Activated naive CD8-positive, alpha-beta T cell treated with anti-CD3 and anti-CD28 coated beads, Interleukin-2, amount 50 U/mL, for 24 hours (primary cell): ENCODE results near the gene EPG5.

Source experiments
- ATAC-seq: fragments of 150-1000 bp; cut with Tn5 transposase; one replicate; pipeline ENCODE4 v1.10.0; 2021
- DNase-seq: peaks from one replicate; pipeline ENCODE4 v3.0.0; 2021
- H3K27ac Mint-ChIP-seq: one replicate; pipeline ENCODE4 v1.8.0; 2021; ENCODE audit warnings: mild to moderate bottlenecking, mixed read lengths
- H3K27me3 Mint-ChIP-seq: one replicate; pipeline ENCODE4 v1.8.0; 2021; ENCODE audit warnings: mixed read lengths
- H3K36me3 Mint-ChIP-seq: one replicate; pipeline ENCODE4 v1.8.0; 2021; ENCODE audit warnings: low read depth, mixed read lengths
- H3K4me1 Mint-ChIP-seq: one replicate; pipeline ENCODE4 v1.8.0; 2021; ENCODE audit warnings: mixed read lengths
- H3K4me3 Mint-ChIP-seq: one replicate; pipeline ENCODE4 v1.8.0; 2021; ENCODE audit warnings: mild to moderate bottlenecking, moderate library complexity, mixed read lengths
- H3K9me3 Mint-ChIP-seq: one replicate; pipeline ENCODE4 v1.8.0; 2021; ENCODE audit warnings: mixed read lengths

EPG5 gene

GRCh38 chr18:45913276-45913675, 53.9 kb downstream of the EPG5 start:
- Mint-ChIP-seq H3K4me1 (no peaks in the 10 kb centered on the region), H3K36me3 (peaks cover 40% of the 10 kb centered on the region), H3K27me3 (no peaks in the 10 kb centered on the region), H3K4me3 (no peak overlapping the region), H3K27ac (no peak overlapping the region), H3K9me3 (no peaks in the 10 kb centered on the region)
- DNase-seq (no peak), ATAC-seq (no peak)

GRCh38 chr18:45910405-45911023, 56.6 kb downstream of the EPG5 start:
- ATAC-seq, result peak; percentile 80
- H3K4me1 Mint-ChIP-seq, result no peaks in the 10 kb centered on the region
- peak; percentile 64 for DNase-seq
- peaks cover 35% of the 10 kb centered on the region for H3K36me3 Mint-ChIP-seq
- H3K9me3 Mint-ChIP-seq, result no peaks in the 10 kb centered on the region
- no peak overlapping the region for H3K27ac Mint-ChIP-seq
- H3K27me3 Mint-ChIP-seq, result no peaks in the 10 kb centered on the region
- no peak overlapping the region for H3K4me3 Mint-ChIP-seq

- Mint-ChIP-seq H3K27ac (no peak overlapping the region), H3K27me3 (no peaks in the 10 kb centered on the region), H3K9me3 (no peaks in the 10 kb centered on the region), H3K36me3 (peaks cover 29% of the 10 kb centered on the region), H3K4me1 (no peaks in the 10 kb centered on the region), H3K4me3 (no peak overlapping the region)
- DNase-seq (no peak), ATAC-seq (no peak)
Observed at GRCh38 chr18:45901654-45902210, 65.4 kb downstream of the EPG5 start.

- DNase-seq (no peak), ATAC-seq (no peak)
- Mint-ChIP-seq H3K36me3 (peaks cover 25% of the 10 kb centered on the region), H3K27me3 (no peaks in the 10 kb centered on the region), H3K4me1 (no peaks in the 10 kb centered on the region), H3K9me3 (no peaks in the 10 kb centered on the region), H3K27ac (no peak overlapping the region), H3K4me3 (no peak overlapping the region)
Observed at GRCh38 chr18:45900623-45901022, 66.5 kb downstream of the EPG5 start.

- Mint-ChIP-seq H3K9me3 (no peaks in the 10 kb centered on the region), H3K4me1 (peaks cover 3% of the 10 kb centered on the region), H3K36me3 (peaks cover 22% of the 10 kb centered on the region), H3K27ac (no peak overlapping the region), H3K4me3 (no peak overlapping the region), H3K27me3 (no peaks in the 10 kb centered on the region)
- no peak for ATAC-seq
- DNase-seq, result no peak
Observed at GRCh38 chr18:45896991-45897390, 70.1 kb downstream of the EPG5 start.

- no peaks in the 10 kb centered on the region for H3K9me3 Mint-ChIP-seq
- H3K4me3 Mint-ChIP-seq, result no peak overlapping the region
- H3K27me3 Mint-ChIP-seq, result no peaks in the 10 kb centered on the region
- no peak overlapping the region for H3K27ac Mint-ChIP-seq
- DNase-seq (no peak), ATAC-seq (no peak)
- peaks cover 3% of the 10 kb centered on the region for H3K4me1 Mint-ChIP-seq
- H3K36me3 Mint-ChIP-seq, result peaks cover 22% of the 10 kb centered on the region
Observed at GRCh38 chr18:45896452-45896851, 70.7 kb downstream of the EPG5 start.

GRCh38 chr18:45895339-45895738, 71.8 kb downstream of the EPG5 start:
- Mint-ChIP-seq H3K27me3 (no peaks in the 10 kb centered on the region), H3K27ac (no peak overlapping the region), H3K36me3 (peaks cover 15% of the 10 kb centered on the region), H3K4me3 (no peak overlapping the region), H3K9me3 (no peaks in the 10 kb centered on the region), H3K4me1 (peaks cover 3% of the 10 kb centered on the region)
- DNase-seq (no peak), ATAC-seq (no peak)

GRCh38 chr18:45894818-45895217, 72.3 kb downstream of the EPG5 start:
- Mint-ChIP-seq H3K4me1 (peaks cover 3% of the 10 kb centered on the region), H3K9me3 (no peaks in the 10 kb centered on the region), H3K27me3 (no peaks in the 10 kb centered on the region), H3K36me3 (peaks cover 13% of the 10 kb centered on the region), H3K27ac (no peak overlapping the region), H3K4me3 (no peak overlapping the region)
- ATAC-seq, result no peak
- DNase-seq, result no peak

GRCh38 chr18:45891806-45892205, 75.3 kb downstream of the EPG5 start:
- ATAC-seq (no peak), DNase-seq (no peak)

GRCh38 chr18:45890606-45891005, 76.5 kb downstream of the EPG5 start:
- Mint-ChIP-seq H3K4me1 (peaks cover 3% of the 10 kb centered on the region), H3K27ac (no peak overlapping the region), H3K27me3 (no peaks in the 10 kb centered on the region), H3K4me3 (no peak overlapping the region), H3K36me3 (peaks cover 6% of the 10 kb centered on the region), H3K9me3 (no peaks in the 10 kb centered on the region)
- DNase-seq, result no peak
- no peak for ATAC-seq

More at GRCh38 chr18:45891806-45892205, 75.3 kb downstream of the EPG5 start:
- Mint-ChIP-seq H3K4me1 (peaks cover 3% of the 10 kb centered on the region), H3K4me3 (no peak overlapping the region), H3K36me3 (peaks cover 6% of the 10 kb centered on the region), H3K27me3 (no peaks in the 10 kb centered on the region), H3K27ac (no peak overlapping the region), H3K9me3 (no peaks in the 10 kb centered on the region)

- DNase-seq (no peak), ATAC-seq (no peak)
- Mint-ChIP-seq H3K36me3 (peaks cover 5% of the 10 kb centered on the region), H3K4me3 (no peak overlapping the region), H3K4me1 (no peaks in the 10 kb centered on the region), H3K27ac (no peak overlapping the region), H3K27me3 (no peaks in the 10 kb centered on the region), H3K9me3 (no peaks in the 10 kb centered on the region)
Observed at GRCh38 chr18:45889419-45890064, 77.6 kb downstream of the EPG5 start.

- H3K4me3 Mint-ChIP-seq, result no peak overlapping the region
- DNase-seq (no peak), ATAC-seq (no peak)
- no peaks in the 10 kb centered on the region for H3K9me3 Mint-ChIP-seq
- no peak overlapping the region for H3K27ac Mint-ChIP-seq
- peaks cover 10% of the 10 kb centered on the region for H3K36me3 Mint-ChIP-seq
- H3K27me3 Mint-ChIP-seq, result no peaks in the 10 kb centered on the region
- H3K4me1 Mint-ChIP-seq, result no peaks in the 10 kb centered on the region
Observed at GRCh38 chr18:45887585-45887984, 79.5 kb downstream of the EPG5 start.

GRCh38 chr18:45880876-45881558, 86.1 kb downstream of the EPG5 start:
- Mint-ChIP-seq H3K36me3 (peaks cover 32% of the 10 kb centered on the region), H3K4me1 (peaks cover 10% of the 10 kb centered on the region), H3K27me3 (no peaks in the 10 kb centered on the region), H3K27ac (no peak overlapping the region), H3K4me3 (no peak overlapping the region), H3K9me3 (no peaks in the 10 kb centered on the region)
- ATAC-seq (no peak), DNase-seq (no peak)

- ATAC-seq, result peak; percentile 81
- Mint-ChIP-seq H3K9me3 (peaks cover 7% of the 10 kb centered on the region), H3K27ac (no peak overlapping the region), H3K36me3 (peaks cover 42% of the 10 kb centered on the region), H3K4me3 (no peak overlapping the region), H3K27me3 (no peaks in the 10 kb centered on the region), H3K4me1 (peaks cover 17% of the 10 kb centered on the region)
- peak; percentile 78 for DNase-seq
Observed at GRCh38 chr18:45879681-45880655, 87.2 kb downstream of the EPG5 start.
